HG03103 (cell line): ENCODE data around the gene ECT2.
A peak's percentile ranks its signal among the peaks of the same experiment; 100 is the strongest.
"Not testable (repeated sequence)": the region's sequence is repeated elsewhere in the genome, so short reads cannot be mapped to it uniquely, and the experiment has no call there.

Experiments
- ATAC-seq: cut with Tn5 transposase; IDR thresholded peaks from one replicate; pipeline ENCODE4 v1.9.1; 2021; ENCODE audit warnings: low read depth; ENCODE audit not compliant: unreplicated experiment

ECT2 gene

GRCh38 chr3:172750368-172751174, at the start of gene ECT2:
Gene ECT2 (plus strand): TSS chr3:172750726. CDS start chr3:172754531, 3,805 bp downstream.
- peak; percentile 99 for ATAC-seq

GRCh38 chr3:172700936-172701455, 49.5 kb upstream of the ECT2 start:
- no peak for ATAC-seq

GRCh38 chr3:172701751-172702150, 48.8 kb upstream of the ECT2 start:
- ATAC-seq: no peak

GRCh38 chr3:172702256-172702655, 48.3 kb upstream of the ECT2 start:
- ATAC-seq: no peak

- not testable (repeated sequence) for ATAC-seq
Observed at GRCh38 chr3:172702731-172703130, 47.8 kb upstream of the ECT2 start.

- no peak for ATAC-seq
Observed at GRCh38 chr3:172704001-172704400, 46.5 kb upstream of the ECT2 start.

- ATAC-seq: no peak
Observed at GRCh38 chr3:172705170-172705569, 45.4 kb upstream of the ECT2 start.

- ATAC-seq: no peak
Observed at GRCh38 chr3:172707030-172707429, 43.5 kb upstream of the ECT2 start.

- no peak for ATAC-seq
Observed at GRCh38 chr3:172707967-172708366, 42.6 kb upstream of the ECT2 start.

- ATAC-seq: no peak
Observed at GRCh38 chr3:172708921-172709773, 41.4 kb upstream of the ECT2 start.

- ATAC-seq: no peak
Observed at GRCh38 chr3:172709774-172710663, 40.5 kb upstream of the ECT2 start.

- peak; percentile 99 for ATAC-seq
Observed at GRCh38 chr3:172710664-172711453, 39.7 kb upstream of the ECT2 start, which contains the start of gene NCEH1. Gene NCEH1 (minus strand): TSS chr3:172711067. CDS start chr3:172710984, 83 bp downstream.

- ATAC-seq: no peak
Observed at GRCh38 chr3:172711454-172711795, 39.1 kb upstream of the ECT2 start.

GRCh38 chr3:172713316-172713715, 37.2 kb upstream of the ECT2 start:
- no peak for ATAC-seq

- ATAC-seq: no peak
Observed at GRCh38 chr3:172716476-172716875, 34.0 kb upstream of the ECT2 start.

GRCh38 chr3:172717493-172718088, 32.9 kb upstream of the ECT2 start:
- no peak for ATAC-seq

- not testable (repeated sequence) for ATAC-seq
Observed at GRCh38 chr3:172722536-172723040, 27.9 kb upstream of the ECT2 start.

- no peak for ATAC-seq
Observed at GRCh38 chr3:172726380-172726779, 24.1 kb upstream of the ECT2 start.

- no peak for ATAC-seq
Observed at GRCh38 chr3:172735014-172735413, 15.5 kb upstream of the ECT2 start.
